Islet of Langerhans (tissue), 1 donor: ENCODE results near the gene MTM1.
A peak's percentile ranks its signal among the peaks of the same experiment; 100 is the strongest.

Experiments
- FAIRE-seq: peaks from one replicate; lab custom pipeline; 2011; peaks lifted over from hg19 to GRCh38; lab: Jason Lieb, UNC

MTM1 gene

GRCh38 chrX:150548684-150549083, 19.7 kb upstream of the MTM1 start:
- FAIRE-seq: no peak

- FAIRE-seq: no peak
Measured at GRCh38 chrX:150551963-150552362, 16.5 kb upstream of the MTM1 start.

GRCh38 chrX:150558424-150558823, 10.0 kb upstream of the MTM1 start:
- no peak for FAIRE-seq

- FAIRE-seq: no peak
Measured at GRCh38 chrX:150564838-150565237, 3.6 kb upstream of the MTM1 start.

- no peak for FAIRE-seq
Measured at GRCh38 chrX:150565551-150565950, 2.9 kb upstream of the MTM1 start.

GRCh38 chrX:150566734-150567182, 1.7 kb upstream of the MTM1 start:
- FAIRE-seq: no peak

DNA sequence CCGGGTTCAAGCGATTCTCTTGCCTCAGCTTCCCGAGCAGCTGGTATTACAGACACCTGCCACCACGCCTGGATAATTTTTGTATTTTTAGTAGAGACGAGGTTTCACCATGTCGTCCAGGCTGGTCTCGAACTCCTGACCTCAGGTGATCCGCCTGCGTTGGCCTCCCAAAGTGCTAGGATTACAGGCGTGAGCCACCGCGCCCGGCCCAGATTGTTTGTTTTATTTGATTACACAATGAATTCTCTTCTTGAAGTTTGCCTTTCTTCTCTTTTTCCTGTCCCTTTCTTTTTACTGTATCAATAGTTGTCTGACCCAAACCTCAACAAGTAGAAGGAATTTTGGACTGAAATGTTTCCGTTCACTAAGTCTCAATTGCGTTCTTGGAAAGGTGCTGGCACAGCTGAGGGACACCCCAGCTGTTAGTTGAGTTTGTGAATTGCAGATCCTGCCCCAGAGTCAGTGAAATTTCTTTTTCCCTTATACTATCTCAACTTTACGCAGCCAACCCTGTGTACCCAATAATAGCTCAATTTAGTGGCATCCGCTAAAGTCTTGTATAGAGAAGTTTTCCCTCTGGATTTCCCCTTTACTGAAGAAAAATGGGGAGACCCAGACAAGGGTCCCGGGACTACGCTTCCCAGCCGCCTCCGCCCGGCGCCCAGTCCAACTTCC, 639 bp upstream of the MTM1 start:
- no peak for FAIRE-seq

- no peak for FAIRE-seq
Measured at GRCh38 chrX:150569155-150569477, 695 bp downstream of the MTM1 start.

DNA sequence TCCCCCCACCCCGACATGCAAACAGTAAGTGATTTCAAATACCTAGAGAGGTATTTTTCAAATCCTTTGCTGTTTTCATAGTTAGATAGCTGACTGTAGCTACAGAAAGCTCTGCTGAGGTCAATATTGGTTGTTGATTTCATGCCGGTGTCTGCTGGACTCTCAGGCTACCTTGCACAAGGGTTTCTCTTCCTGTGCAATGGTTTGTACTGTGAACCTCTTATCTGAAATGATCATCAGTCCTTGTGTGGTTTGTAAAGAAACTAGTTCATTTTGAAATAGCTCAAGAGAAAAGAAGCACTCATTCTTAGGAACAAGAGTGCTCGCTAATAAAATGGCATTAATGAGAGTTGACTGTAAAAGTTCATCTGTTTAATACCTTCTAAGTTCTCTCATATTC, 2.1 kb downstream of the MTM1 start:
- peak; percentile 80 for FAIRE-seq

DNA sequence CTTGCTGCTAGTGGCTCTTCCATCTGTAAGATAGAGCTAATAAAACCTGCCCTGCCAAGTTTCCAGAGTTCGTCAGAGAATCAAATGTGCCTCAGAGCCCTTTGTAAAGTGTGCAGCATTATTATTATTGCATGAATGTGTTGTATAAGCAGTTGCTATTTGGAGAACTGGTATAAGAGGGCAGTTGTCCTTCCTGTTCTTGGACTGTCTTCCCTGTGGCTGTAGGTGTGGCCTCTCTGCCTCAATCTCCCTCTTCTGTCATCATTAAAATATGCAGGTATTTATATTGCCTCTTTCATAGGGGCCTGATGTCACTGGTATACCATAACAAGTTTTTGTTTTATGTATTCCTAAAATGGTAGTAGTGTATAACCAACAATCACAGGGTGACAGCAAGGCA, 3.8 kb downstream of the MTM1 start:
- no peak for FAIRE-seq

DNA sequence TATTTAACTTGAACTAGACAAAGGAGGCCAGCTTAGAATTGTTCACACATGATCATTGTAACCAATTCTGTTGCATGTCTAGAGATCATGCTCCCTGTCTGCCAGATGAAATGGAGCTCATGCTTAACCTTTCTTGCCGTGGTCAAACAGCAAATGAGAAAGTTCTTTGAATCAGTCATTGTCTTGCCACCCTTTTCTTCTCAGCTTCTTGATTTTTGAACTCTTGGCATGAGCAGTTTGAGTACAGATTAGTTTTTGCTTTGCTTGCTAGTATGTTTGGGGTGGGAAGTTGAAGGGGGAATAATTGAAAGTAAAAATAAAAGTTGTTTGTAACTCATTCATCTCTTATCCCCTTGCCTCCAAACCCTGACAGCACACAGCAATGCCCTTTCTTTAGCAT, 4.7 kb downstream of the MTM1 start:
- no peak for FAIRE-seq

GRCh38 chrX:150573702-150574101, 5.3 kb downstream of the MTM1 start:
- FAIRE-seq: no peak

GRCh38 chrX:150574559-150575418, 6.4 kb downstream of the MTM1 start:
- no peak for FAIRE-seq

DNA sequence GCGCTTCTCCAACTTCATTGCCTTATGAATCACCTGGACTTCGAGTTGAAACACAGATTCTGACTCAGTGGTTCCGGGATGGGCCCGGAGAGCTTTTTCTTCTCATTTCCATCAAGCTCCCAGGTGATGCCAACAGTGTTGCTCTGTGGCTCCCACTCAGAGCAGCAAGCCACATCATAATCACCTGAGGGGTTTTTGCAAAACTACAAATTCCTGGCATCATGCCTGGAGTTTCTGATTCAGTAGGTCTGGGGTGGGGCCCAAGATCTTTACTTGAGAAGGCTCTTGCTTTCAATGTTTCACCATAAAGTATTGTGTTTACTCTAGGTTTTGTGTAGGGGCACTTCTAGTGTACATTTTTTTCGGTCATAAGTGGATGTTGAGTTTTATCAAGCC, 7.0 kb downstream of the MTM1 start:
- no peak for FAIRE-seq

GRCh38 chrX:150577174-150577573, 8.8 kb downstream of the MTM1 start:
- FAIRE-seq: no peak

DNA sequence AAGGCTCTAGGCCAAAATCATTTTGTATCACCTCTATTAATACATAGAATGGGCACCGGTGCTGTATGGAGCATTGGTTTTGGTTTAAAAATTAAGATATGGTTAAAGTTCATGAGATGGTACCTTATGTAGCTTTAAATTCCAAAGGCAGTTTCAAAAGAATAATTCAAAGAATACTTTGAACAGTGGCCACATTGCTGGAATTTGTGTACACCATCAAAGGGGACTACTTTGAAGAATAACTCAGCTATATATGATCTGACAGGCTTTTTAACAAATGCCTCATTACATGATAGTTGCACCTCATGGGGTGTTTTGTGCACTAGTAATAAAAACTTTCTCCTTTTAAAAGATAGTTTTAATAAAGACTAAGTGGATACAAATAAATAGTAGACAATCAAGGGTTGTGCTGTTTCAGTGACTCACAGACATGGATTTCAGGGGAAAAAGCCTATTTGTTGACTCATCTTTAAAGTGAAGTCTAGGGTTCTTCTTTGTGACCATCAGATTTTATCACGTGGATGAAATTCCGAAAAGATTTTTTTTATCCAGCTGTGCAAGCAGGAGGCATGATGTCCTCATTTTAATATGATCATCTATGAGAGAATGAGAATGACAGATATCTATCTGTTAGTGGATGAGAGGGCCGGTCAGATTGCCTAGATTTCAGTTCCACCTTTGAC, 12.8 kb downstream of the MTM1 start:
- peak; percentile 81 for FAIRE-seq

GRCh38 chrX:150582338-150582948, 14.0 kb downstream of the MTM1 start:
- FAIRE-seq: no peak

GRCh38 chrX:150587585-150588503, 19.4 kb downstream of the MTM1 start:
- no peak for FAIRE-seq

DNA sequence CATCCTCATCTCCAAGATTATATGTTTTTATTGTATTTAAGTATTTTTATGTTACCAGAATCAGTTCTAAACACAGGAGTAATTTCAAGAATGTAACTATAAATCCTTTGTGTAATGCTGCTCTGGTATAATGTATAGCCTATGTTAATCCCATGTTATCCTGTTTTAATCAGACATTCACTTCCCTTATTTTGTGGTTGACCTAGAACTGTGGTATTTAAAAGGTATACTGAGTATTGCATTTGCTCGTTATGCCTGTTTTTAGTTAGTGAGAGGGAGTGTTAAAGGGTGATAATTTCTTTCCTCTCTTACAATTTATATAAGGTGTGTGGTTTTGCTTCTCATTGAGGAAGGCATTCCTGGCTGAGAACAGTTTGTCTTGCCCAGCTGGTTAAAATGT, 26.2 kb downstream of the MTM1 start:
- no peak for FAIRE-seq

DNA sequence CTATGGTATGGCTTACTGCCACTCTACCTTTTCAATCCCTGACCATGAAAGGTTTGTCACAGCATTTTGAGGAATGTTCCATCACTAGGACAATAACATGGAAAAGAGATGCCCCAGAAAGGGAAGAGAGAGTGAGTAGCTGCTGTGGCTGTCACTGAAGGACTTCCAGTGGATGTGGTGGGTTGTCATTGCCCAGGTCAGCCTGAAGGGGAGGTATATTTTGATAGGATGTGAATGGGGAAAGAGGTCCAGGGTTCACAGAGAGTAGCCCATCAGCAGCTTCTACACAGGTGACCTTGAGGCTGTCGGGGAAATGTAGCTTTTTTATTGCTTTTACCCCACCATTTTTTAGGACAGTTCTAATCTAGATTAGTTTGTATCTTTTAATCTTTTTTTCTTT, 30.8 kb downstream of the MTM1 start:
- no peak for FAIRE-seq

- no peak for FAIRE-seq
Measured at GRCh38 chrX:150602296-150602695, 33.9 kb downstream of the MTM1 start.

- FAIRE-seq: no peak
Measured at GRCh38 chrX:150602743-150603142, 34.3 kb downstream of the MTM1 start.
